IMR-90 (cell line): ENCODE data around the gene DMAC1. TPM values are rescaled to one million over a fixed set of nuclear protein-coding genes. Genes with fewer than 3 reads are reported as not detected.

ENCODE experiments used
- ATAC-seq: fragments of 200-7000 bp; cut with Tn5 transposase; 2 replicates; pipeline ENCODE4 v1.9.1; 2020; ENCODE audit warnings: low read depth, mild to moderate bottlenecking, moderate library complexity
- BruUV-seq: library from RNA; stranded (reverse); fragments of 400-500 nt; replicated peaks from 2 replicates; lab custom pipeline; 2021; lab: Mats Ljungman, UMichigan
- CTCF ChIA-PET: fragments of 300-600 bp; formaldehyde crosslinking; extraction: SDS; loops from one replicate; lab custom pipeline; 2021; ENCODE audit warnings: antibody characterized with exemption; lab: Yijun Ruan, JAX
- POLR2A ChIA-PET: fragments of 300-600 bp; sonication (Branson Sonifier 250); formaldehyde crosslinking; loops from one replicate; lab custom pipeline; 2022; ENCODE audit warnings: antibody characterized with exemption; ENCODE audit not compliant: unreplicated experiment; lab: Charles Lee
- DNase-seq: peaks from one replicate; pipeline ENCODE4 v3.0.0; 2013
- H2AFZ ChIP-seq: replicated peaks from 2 replicates; pipeline ENCODE3; 2013; ENCODE audit warnings: low read length, mild to moderate bottlenecking; ENCODE audit not compliant: poor library complexity
- H2AK5ac ChIP-seq: 2 replicates; pipeline ENCODE4 v1.6.1; 2013; ENCODE audit warnings: low read depth, low read length, inconsistent platforms
- H2AK9ac ChIP-seq: replicated peaks from 2 replicates; pipeline ENCODE3; 2013; ENCODE audit warnings: mild to moderate bottlenecking, low read depth, low read length, moderate library complexity; ENCODE audit not compliant: poor library complexity
- H2BK120ac ChIP-seq: 2 replicates; pipeline ENCODE4 v1.6.1; 2013; ENCODE audit warnings: low read depth, low read length, inconsistent platforms
- H2BK15ac ChIP-seq: 3 replicates; pipeline ENCODE4 v1.6.1; 2013; ENCODE audit warnings: low read depth, low read length, inconsistent platforms
- H2BK20ac ChIP-seq: 2 replicates; pipeline ENCODE4 v1.6.1; 2013; ENCODE audit warnings: low read depth, mild to moderate bottlenecking, inconsistent platforms, low read length, moderate library complexity
- H2BK5ac ChIP-seq: 2 replicates; pipeline ENCODE4 v1.6.1; 2013; ENCODE audit warnings: mild to moderate bottlenecking, low read depth, low read length, inconsistent platforms; ENCODE audit not compliant: poor library complexity, severe bottlenecking
- H3K14ac ChIP-seq: replicated peaks from 2 replicates; pipeline ENCODE4 v1.6.1; 2013; ENCODE audit warnings: low read depth, low read length, inconsistent platforms
- H3K18ac ChIP-seq: 2 replicates; pipeline ENCODE4 v1.6.1; 2013; ENCODE audit warnings: low read depth, low read length, control low read depth
- H3K23ac ChIP-seq: 2 replicates; pipeline ENCODE4 v1.6.1; 2013; ENCODE audit warnings: low read depth, low read length, inconsistent platforms
- H3K27ac ChIP-seq: 2 replicates; pipeline ENCODE4 v1.5.1; 2013; ENCODE audit warnings: mild to moderate bottlenecking, control low read depth, low read length; ENCODE audit not compliant: insufficient read depth
- H3K27me3 ChIP-seq: 2 replicates; pipeline ENCODE4 v1.6.1; 2013; ENCODE audit warnings: low read length; ENCODE audit not compliant: control insufficient read depth, insufficient read depth
- H3K36me3 ChIP-seq: 2 replicates; pipeline ENCODE4 v1.6.1; 2013; ENCODE audit warnings: low read length, mixed read lengths; ENCODE audit not compliant: control insufficient read depth, insufficient read depth
- H3K4ac ChIP-seq: 2 replicates; pipeline ENCODE4 v1.6.1; 2013; ENCODE audit warnings: low read depth, low read length, inconsistent platforms
- H3K4me1 ChIP-seq: 2 replicates; pipeline ENCODE4 v1.6.1; 2013; ENCODE audit warnings: low read length, mixed read lengths; ENCODE audit not compliant: control insufficient read depth, insufficient read depth
- H3K4me2 ChIP-seq: 2 replicates; pipeline ENCODE4 v1.6.1; 2013; ENCODE audit warnings: low read depth, mild to moderate bottlenecking, control low read depth, low read length, moderate library complexity
- H3K4me3 ChIP-seq: 2 replicates; pipeline ENCODE4 v1.5.1; 2013; ENCODE audit warnings: low read depth, mild to moderate bottlenecking, control low read depth, low read length, moderate library complexity; ENCODE audit not compliant: insufficient read depth
- H3K56ac ChIP-seq: 2 replicates; pipeline ENCODE4 v1.6.1; 2013; ENCODE audit warnings: low read length, inconsistent platforms; ENCODE audit not compliant: insufficient read depth; ENCODE audit errors: extremely low read depth
- H3K79me1 ChIP-seq, 2 experiments: 2 replicates each; pipeline ENCODE4 v1.6.1; 2013; ENCODE audit warnings: low read length in 2 of 2, inconsistent platforms in 1 of 2, low read depth in 1 of 2
- H3K9ac ChIP-seq: 2 replicates; pipeline ENCODE4 v1.6.1; 2013; ENCODE audit warnings: low read depth, low read length, control low read depth
- H3K9me1 ChIP-seq: 2 replicates; pipeline ENCODE4 v1.6.1; 2013; ENCODE audit warnings: low read length, inconsistent platforms; ENCODE audit not compliant: insufficient read depth
- H3K9me3 ChIP-seq: 2 replicates; pipeline ENCODE4 v1.6.1; 2013; ENCODE audit warnings: low read length; ENCODE audit not compliant: control insufficient read depth, insufficient read depth
- H4K20me1 ChIP-seq: 2 replicates; pipeline ENCODE4 v1.6.1; 2013; ENCODE audit warnings: low read length, inconsistent platforms; ENCODE audit not compliant: insufficient read depth
- H4K5ac ChIP-seq: 2 replicates; pipeline ENCODE4 v1.6.1; 2013; ENCODE audit warnings: mild to moderate bottlenecking, low read depth, low read length, control low read depth
- H4K8ac ChIP-seq, 2 experiments: 2 replicates each; pipeline ENCODE4 v1.6.1; 2013; ENCODE audit warnings: low read depth in 2 of 2, low read length in 2 of 2, control low read depth in 1 of 2, inconsistent platforms in 1 of 2
- H4K91ac ChIP-seq: 2 replicates; pipeline ENCODE4 v1.6.1; 2013; ENCODE audit warnings: low read depth, low read length, inconsistent platforms; ENCODE audit not compliant: insufficient read depth
- BHLHE40 ChIP-seq: fragments of 150-350 bp; IDR thresholded peaks from 2 replicates; pipeline ENCODE4 v1.6.1; 2016; ENCODE audit warnings: mild to moderate bottlenecking, low read depth, low read length
- CEBPB ChIP-seq: IDR thresholded peaks from 2 replicates; pipeline ENCODE4 v1.6.1; 2012; ENCODE audit warnings: low read depth, low read length, improper control_type of control experiment
- CHD1 ChIP-seq: IDR thresholded peaks from 2 replicates; pipeline ENCODE4 v1.6.1; 2012; ENCODE audit warnings: low read depth, low read length, improper control_type of control experiment
- FOS ChIP-seq: fragments of 150-350 bp; IDR thresholded peaks from 2 replicates; pipeline ENCODE4 v1.6.1; 2016; ENCODE audit warnings: low read depth, low read length
- MAFK ChIP-seq: IDR thresholded peaks from 2 replicates; pipeline ENCODE4 v1.6.1; 2012; ENCODE audit warnings: low read depth, low read length, improper control_type of control experiment
- MAZ ChIP-seq: IDR thresholded peaks from 2 replicates; pipeline ENCODE4 v1.6.1; 2012; ENCODE audit warnings: low read depth, mild to moderate bottlenecking, low read length, improper control_type of control experiment, moderate library complexity, borderline replicate concordance
- MXI1 ChIP-seq: IDR thresholded peaks from 2 replicates; pipeline ENCODE4 v1.6.1; 2012; ENCODE audit warnings: low read depth, mild to moderate bottlenecking, low read length, moderate library complexity, borderline replicate concordance
- NFE2L2 ChIP-seq: fragments of 150-350 bp; IDR thresholded peaks from 2 replicates; pipeline ENCODE4 v1.6.1; 2016; ENCODE audit warnings: low read depth, mild to moderate bottlenecking, low read length
- POLR2A ChIP-seq: IDR thresholded peaks from 2 replicates; pipeline ENCODE4 v1.6.1; 2012; ENCODE audit warnings: mild to moderate bottlenecking, low read depth, low read length
- RAD21 ChIP-seq: IDR thresholded peaks from 2 replicates; pipeline ENCODE4 v1.6.1; 2012; ENCODE audit warnings: low read length, improper control_type of control experiment
- RCOR1 ChIP-seq: IDR thresholded peaks from 2 replicates; pipeline ENCODE4 v1.6.1; 2012; ENCODE audit warnings: mild to moderate bottlenecking, low read length, improper control_type of control experiment; ENCODE audit not compliant: insufficient replicate concordance
- RFX5 ChIP-seq: IDR thresholded peaks from 2 replicates; pipeline ENCODE4 v1.8.0; 2012; ENCODE audit warnings: low read depth, mild to moderate bottlenecking, low read length, moderate library complexity
- SMC3 ChIP-seq: fragments of 150-350 bp; IDR thresholded peaks from 2 replicates; pipeline ENCODE4 v1.6.1; 2016; ENCODE audit warnings: low read depth, mild to moderate bottlenecking, antibody characterized with exemption, low read length, moderate library complexity
- whole genome bisulfite sequencing, 2 experiments: methylation state at CpG; one replicate each; pipeline versions ENCODE4 v1.1.5 to v1.1.7; 2013; ENCODE audit warnings: missing lambda C conversion rate in 2 of 2; ENCODE audit not compliant: insufficient read length in 1 of 2; ENCODE audit errors: extremely low coverage in 2 of 2; 5-methylcytosine and 5-hydroxymethylcytosine counted together
- dilution Hi-C: fragments of 300-500 bp; cut with HindIII; formaldehyde crosslinking; loops from one replicate; pipeline ENCODE4 v1.14.3; 2018; ENCODE audit warnings: low sequenced_read_pairs; ENCODE audit not compliant: unreplicated experiment
- in situ Hi-C: fragments of 300-500 bp; cut with MboI; formaldehyde crosslinking; loops from 3 replicates; pipeline ENCODE4 v1.14.3; 2019; ENCODE audit warnings: low sequenced_read_pairs, inconsistent platforms, mixed read lengths
- intact Hi-C: fragments of 100-400 bp; cut with micrococcal nuclease; formaldehyde crosslinking; loops from 2 replicates; pipeline ENCODE4 v1.10.0; 2022
- polyA plus RNA-seq, 3 experiments: library from polyadenylated mRNA; depleted of rRNA; stranded (reverse); fragments of >200 nt; gene quantifications; 2 replicates each; pipeline ENCODE4 v1.2.3, GENCODE V29; 2012; ENCODE audit warnings: low replicate concordance in 1 of 3
- total RNA-seq: library from RNA; depleted of rRNA; stranded (reverse); fragments of >200 nt; gene quantifications from 2 replicates; pipeline ENCODE4 v1.2.3, GENCODE V29; 2012
- TF ChIP-seq, protein P1 (sequence below): fragments of 150-350 bp; IDR thresholded peaks from 2 replicates; pipeline ENCODE4 v1.6.1; 2016; ENCODE audit warnings: low read depth, mild to moderate bottlenecking, low read length, moderate library complexity, borderline replicate concordance
- TF ChIP-seq, protein P2 (sequence below): fragments of 150-350 bp; IDR thresholded peaks from 2 replicates; pipeline ENCODE4 v1.6.1; 2017; ENCODE audit warnings: mild to moderate bottlenecking, antibody characterized with exemption, low read length, low read depth
- TF ChIP-seq, protein P3 (sequence below): conservative IDR thresholded peaks from 2 replicates; pipeline ENCODE4 v1.5.1; 2012; ENCODE audit warnings: mild to moderate bottlenecking, low read depth, low read length, improper control_type of control experiment

The DMAC1 gene
- total and polyA plus RNA-seq, 2 of the 4 experiments (the other 2 are of a cell fraction) = 8.1 to 14.5 TPM

DNA sequence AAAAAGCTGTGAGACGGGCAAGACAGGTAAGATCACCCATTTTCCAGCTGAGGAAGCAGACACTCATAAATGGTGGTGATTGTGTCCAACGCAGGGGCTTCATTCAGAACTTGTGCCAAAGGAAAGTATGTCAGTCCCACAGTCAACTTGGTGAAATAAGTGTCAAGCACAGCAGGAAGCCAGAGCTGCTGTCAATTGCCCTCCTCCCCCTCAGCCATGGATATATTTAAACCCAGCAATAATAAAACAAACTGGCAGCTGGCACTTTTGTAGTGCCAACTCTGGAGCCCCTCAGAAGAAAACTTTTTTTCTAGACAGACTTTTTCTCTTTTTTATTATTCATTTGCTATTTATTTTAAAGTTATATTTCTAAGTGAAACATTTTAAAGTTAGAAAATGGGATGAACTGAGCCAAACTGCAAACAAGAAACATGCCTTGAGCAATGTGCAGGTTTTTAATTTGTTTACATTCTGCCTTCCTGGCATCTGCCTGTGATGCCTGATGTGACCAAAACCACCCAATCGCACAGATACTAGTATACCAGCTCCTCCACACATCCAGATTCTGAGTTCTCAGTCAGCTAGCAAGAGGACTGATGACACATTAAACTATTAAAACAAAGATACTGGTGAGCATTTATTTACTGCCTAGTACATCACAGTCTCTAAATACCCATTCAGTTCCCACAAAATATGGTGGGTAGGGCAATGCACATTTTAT, 17.0 kb downstream of the DMAC1 start:
- no peak overlapping the region for H3K23ac ChIP-seq
- ChIA-PET POLR2A (no interaction called here), CTCF (no interaction called here)
- WGBS, 2 experiments = no CpG with 5 or more reads among the region's 3 CpGs
- no peaks in the 10 kb centered on the region for H3K9me3 ChIP-seq
- no peaks in the 10 kb centered on the region for H3K9me1 ChIP-seq
- DNase-seq (no peak), ATAC-seq (peak; percentile 35; the same call in 1 of the 2 replicates)
- no peak overlapping the region for H4K91ac ChIP-seq
- H2AK5ac ChIP-seq = no peak overlapping the region
- H2BK120ac ChIP-seq = no peak overlapping the region
- in situ Hi-C loops (no loop called here), dilution Hi-C loops (no loop called here), intact Hi-C loops (no loop called here)
- TF ChIP-seq, protein P1, sequence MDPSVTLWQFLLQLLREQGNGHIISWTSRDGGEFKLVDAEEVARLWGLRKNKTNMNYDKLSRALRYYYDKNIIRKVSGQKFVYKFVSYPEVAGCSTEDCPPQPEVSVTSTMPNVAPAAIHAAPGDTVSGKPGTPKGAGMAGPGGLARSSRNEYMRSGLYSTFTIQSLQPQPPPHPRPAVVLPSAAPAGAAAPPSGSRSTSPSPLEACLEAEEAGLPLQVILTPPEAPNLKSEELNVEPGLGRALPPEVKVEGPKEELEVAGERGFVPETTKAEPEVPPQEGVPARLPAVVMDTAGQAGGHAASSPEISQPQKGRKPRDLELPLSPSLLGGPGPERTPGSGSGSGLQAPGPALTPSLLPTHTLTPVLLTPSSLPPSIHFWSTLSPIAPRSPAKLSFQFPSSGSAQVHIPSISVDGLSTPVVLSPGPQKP = no peak
- TF ChIP-seq RCOR1 (no peak), CEBPB (no peak), RAD21 (no peak), FOS (no peak), MAZ (no peak), BHLHE40 (no peak), NFE2L2 (no peak), RFX5 (no peak), POLR2A (no peak), SMC3 (no peak), MXI1 (no peak), MAFK (no peak), CHD1 (no peak)
- TF ChIP-seq, protein P2, sequence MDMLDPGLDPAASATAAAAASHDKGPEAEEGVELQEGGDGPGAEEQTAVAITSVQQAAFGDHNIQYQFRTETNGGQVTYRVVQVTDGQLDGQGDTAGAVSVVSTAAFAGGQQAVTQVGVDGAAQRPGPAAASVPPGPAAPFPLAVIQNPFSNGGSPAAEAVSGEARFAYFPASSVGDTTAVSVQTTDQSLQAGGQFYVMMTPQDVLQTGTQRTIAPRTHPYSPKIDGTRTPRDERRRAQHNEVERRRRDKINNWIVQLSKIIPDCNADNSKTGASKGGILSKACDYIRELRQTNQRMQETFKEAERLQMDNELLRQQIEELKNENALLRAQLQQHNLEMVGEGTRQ = no peak
- TF ChIP-seq, protein P3, sequence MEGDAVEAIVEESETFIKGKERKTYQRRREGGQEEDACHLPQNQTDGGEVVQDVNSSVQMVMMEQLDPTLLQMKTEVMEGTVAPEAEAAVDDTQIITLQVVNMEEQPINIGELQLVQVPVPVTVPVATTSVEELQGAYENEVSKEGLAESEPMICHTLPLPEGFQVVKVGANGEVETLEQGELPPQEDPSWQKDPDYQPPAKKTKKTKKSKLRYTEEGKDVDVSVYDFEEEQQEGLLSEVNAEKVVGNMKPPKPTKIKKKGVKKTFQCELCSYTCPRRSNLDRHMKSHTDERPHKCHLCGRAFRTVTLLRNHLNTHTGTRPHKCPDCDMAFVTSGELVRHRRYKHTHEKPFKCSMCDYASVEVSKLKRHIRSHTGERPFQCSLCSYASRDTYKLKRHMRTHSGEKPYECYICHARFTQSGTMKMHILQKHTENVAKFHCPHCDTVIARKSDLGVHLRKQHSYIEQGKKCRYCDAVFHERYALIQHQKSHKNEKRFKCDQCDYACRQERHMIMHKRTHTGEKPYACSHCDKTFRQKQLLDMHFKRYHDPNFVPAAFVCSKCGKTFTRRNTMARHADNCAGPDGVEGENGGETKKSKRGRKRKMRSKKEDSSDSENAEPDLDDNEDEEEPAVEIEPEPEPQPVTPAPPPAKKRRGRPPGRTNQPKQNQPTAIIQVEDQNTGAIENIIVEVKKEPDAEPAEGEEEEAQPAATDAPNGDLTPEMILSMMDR = no peak
- H4K8ac ChIP-seq = no peak overlapping the region
- H4K20me1 ChIP-seq = no peaks in the 10 kb centered on the region
- H3K56ac ChIP-seq = no peak overlapping the region
- no peak overlapping the region for H2BK15ac ChIP-seq
- H3K14ac ChIP-seq = no peak overlapping the region
- H3K4me3 ChIP-seq = no peak overlapping the region
- H3K36me3 ChIP-seq = no peaks in the 10 kb centered on the region
- no peak overlapping the region for H3K9ac ChIP-seq
- H3K18ac ChIP-seq = no peak overlapping the region
- H4K5ac ChIP-seq = no peak overlapping the region
- BruUV-seq = no TSS peak
- H3K4me1 ChIP-seq = no peaks in the 10 kb centered on the region
- H2BK20ac ChIP-seq = no peak overlapping the region
- no peaks in the 10 kb centered on the region for H3K27me3 ChIP-seq
- H3K27ac ChIP-seq = no peak overlapping the region
- no peak overlapping the region for H2BK5ac ChIP-seq
- no peaks in the 10 kb centered on the region for H3K79me1 ChIP-seq
- H2AFZ ChIP-seq = no peak overlapping the region
- no peak overlapping the region for H3K4me2 ChIP-seq
- no peak overlapping the region for H2AK9ac ChIP-seq
- no peak overlapping the region for H3K4ac ChIP-seq
